Coronary artery (tissue), 2 donors: ENCODE data around the gene SPATA9.

ENCODE experiments used
- DNase-seq: peaks from one replicate; pipeline ENCODE4 v3.0.0-alpha.2; 2017; ENCODE audit warnings: low spot score
- H3K27ac ChIP-seq, 2 donors: fragments of 200-600 bp; sonication (generic); one replicate each; pipeline ENCODE4 v1.5.1; 2016 to 2019
- H3K4me3 ChIP-seq: fragments of 200-600 bp; sonication (generic); 2 replicates; pipeline ENCODE4 v1.5.1; 2016; ENCODE audit warnings: mild to moderate bottlenecking, moderate library complexity
- CTCF ChIP-seq: fragments of 200-600 bp; sonication (generic); IDR thresholded peaks from one replicate; pipeline ENCODE4 v1.5.1; 2019; ENCODE audit warnings: antibody characterized with exemption

SPATA9 gene

GRCh38 chr5:95628933-95629332 lies 53.9 kb downstream of the SPATA9 start:
- no peak overlapping the region for H3K27ac ChIP-seq
- no peak overlapping the region for H3K4me3 ChIP-seq
- no peak for DNase-seq
- no peak for TF ChIP-seq CTCF

DNA sequence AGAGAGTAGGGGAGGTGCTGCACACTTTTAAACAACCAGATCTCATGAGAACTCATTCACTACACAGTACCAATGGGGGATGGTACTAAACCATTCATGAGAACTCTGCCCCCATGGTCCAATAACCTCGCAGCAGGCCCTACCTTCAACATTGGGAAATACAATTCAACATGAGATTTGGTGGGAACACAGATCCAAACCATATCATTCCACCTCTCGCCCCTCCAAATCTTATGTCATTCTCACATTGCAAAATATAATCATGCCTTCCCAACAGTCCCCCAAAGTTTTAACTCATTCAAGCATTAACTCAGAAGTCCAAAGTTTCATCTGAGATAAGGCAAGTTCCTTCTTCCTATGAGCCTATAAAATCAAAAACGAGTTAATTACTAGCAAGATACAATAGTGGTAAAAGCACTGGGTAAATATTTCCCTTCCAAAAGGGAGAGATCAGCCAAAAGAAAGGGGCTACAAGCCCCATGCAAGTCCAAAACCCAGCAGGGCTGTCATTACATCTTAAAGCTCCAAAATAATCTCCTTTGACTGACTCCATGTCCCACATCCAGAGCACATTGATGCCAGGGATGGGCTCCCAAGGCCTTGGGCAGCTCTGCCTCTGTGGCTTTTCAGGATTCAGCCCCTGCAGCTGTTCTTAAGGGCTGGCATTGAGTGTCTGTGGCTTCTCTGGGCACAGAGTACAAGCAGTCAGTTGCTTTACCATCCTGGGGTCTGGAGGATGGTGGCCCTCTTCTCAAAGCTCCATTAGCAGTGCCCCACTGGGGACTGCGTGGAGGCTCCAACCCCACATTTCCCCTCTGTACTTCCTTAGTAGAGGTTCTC lies 54.6 kb downstream of the SPATA9 start:
- TF ChIP-seq CTCF: no peak
- no peak for DNase-seq
- Histone ChIP-seq H3K4me3 (no peak overlapping the region), H3K27ac (no peak overlapping the region)

DNA sequence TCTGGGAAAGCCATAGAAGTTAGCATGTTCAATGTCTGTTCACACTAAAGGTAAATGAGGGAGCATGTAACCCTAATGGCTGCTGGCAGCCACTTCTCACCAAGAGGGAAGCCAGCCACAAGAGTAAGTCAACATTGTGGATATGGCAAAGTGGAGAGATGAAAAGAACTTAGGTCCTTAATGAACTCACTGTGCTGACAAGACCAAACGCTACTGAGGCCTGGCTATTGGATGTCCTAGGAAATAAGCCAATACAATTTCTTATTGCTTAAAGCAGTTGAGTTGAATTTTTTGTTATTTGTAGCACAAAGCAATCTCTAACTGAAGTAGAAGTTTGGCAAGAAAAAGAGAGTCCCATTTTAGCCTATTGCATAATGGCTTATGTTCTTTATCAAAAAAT lies 56.1 kb downstream of the SPATA9 start:
- Histone ChIP-seq H3K27ac (no peak overlapping the region), H3K4me3 (no peak overlapping the region)
- no peak for DNase-seq
- no peak for TF ChIP-seq CTCF

GRCh38 chr5:95624368-95624767 lies 58.4 kb downstream of the SPATA9 start:
- TF ChIP-seq CTCF: no peak
- Histone ChIP-seq H3K27ac (no peak overlapping the region), H3K4me3 (no peak overlapping the region)
- no peak for DNase-seq

DNA sequence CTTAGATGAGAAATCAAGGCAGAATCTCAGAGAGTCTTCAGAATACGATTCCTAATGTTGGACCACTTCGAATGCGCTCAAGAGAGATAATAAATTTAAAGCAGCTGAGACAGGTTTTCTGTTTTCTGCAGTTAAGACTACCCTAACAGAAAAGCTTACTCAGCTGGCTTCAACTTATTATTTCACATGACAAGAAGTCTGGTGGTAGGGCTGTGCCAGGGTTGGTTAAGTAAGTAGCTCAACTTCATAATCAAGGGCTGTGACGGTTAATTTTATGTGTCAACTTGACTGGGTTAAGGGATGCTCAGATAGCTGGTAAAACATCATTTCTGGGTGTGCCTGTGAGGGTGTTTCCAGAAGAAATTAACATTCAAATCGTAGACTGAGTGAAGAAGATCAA lies 59.1 kb downstream of the SPATA9 start:
- DNase-seq: no peak
- Histone ChIP-seq H3K27ac (no peak overlapping the region), H3K4me3 (no peak overlapping the region)
- no peak for TF ChIP-seq CTCF

DNA sequence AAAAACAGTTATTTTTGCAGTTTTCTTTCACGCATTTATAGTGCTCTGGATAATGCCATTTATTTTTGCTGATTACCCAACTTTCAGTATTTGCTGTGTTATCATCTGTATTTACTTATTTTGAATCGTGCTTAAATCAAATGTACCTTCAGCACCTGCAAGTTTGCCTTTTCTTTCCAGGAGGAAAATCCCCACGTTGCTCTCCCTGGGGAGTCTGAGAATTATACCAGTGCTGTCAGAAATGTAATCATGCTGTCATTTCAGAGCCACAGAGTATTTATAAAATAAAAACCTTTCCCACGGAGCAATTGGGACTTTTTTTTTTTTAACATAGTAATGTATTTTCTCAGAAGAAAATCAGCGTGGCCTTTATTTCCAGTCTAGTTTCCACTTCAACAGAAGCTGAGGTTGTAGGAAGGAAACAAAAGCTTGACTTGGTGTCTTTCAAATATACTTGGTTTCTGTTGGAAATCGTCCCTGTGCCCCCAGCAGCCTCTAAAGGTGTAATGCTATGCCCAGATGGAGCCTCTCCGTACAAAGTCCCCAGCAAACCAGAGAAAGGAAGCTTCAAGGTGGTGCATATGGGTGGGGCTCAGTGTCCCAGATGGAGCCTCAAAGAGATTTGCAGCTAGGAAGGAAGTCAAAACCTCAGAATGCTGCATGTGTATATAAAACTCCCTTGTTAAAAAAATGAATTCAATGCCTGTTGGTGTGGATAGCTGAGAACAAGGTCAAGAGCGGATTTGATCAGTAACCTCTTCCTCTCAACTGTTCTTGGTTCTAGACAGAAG lies 60.8 kb downstream of the SPATA9 start:
- Histone ChIP-seq H3K27ac (no peak overlapping the region), H3K4me3 (no peak overlapping the region)
- no peak for TF ChIP-seq CTCF
- no peak for DNase-seq
